SKM-1 treated with dmso at 0.1 percent for 144 hours (cell line): ENCODE results near the gene SYNGR3.
A peak's percentile ranks its signal among the peaks of the same experiment; 100 is the strongest.

ENCODE experiments used
- DNase-seq: peaks from one replicate; lab custom pipeline; 2025; ENCODE audit not compliant: unreplicated experiment; lab: John Stamatoyannopoulos, UW

The SYNGR3 gene

GRCh38 chr16:1991135-1991551 lies 1.4 kb downstream of the SYNGR3 start:
- no peak for DNase-seq

GRCh38 chr16:1991588-1991947 lies 1.8 kb downstream of the SYNGR3 start:
- no peak for DNase-seq

- peak; percentile 81 for DNase-seq
Measured at GRCh38 chr16:1991948-1992703, 2.4 kb downstream of the SYNGR3 start.

GRCh38 chr16:1992704-1993317 lies 3.0 kb downstream of the SYNGR3 start:
- DNase-seq: no peak

- DNase-seq: no peak
Measured at GRCh38 chr16:1993731-1994131, 4.0 kb downstream of the SYNGR3 start.

GRCh38 chr16:1997494-1998359 lies 8.0 kb downstream of the SYNGR3 start:
- no peak for DNase-seq

GRCh38 chr16:1998360-1998835 lies 8.6 kb downstream of the SYNGR3 start:
- DNase-seq: no peak

- no peak for DNase-seq
Measured at GRCh38 chr16:1998852-1999801, 9.4 kb downstream of the SYNGR3 start.

- DNase-seq: no peak
Measured at GRCh38 chr16:1999866-2000514, 10.2 kb downstream of the SYNGR3 start.

- no peak for DNase-seq
Measured at GRCh38 chr16:2001035-2001434, 11.3 kb downstream of the SYNGR3 start.

GRCh38 chr16:2001456-2002355 lies 11.9 kb downstream of the SYNGR3 start:
- DNase-seq: no peak

- DNase-seq: no peak
Measured at GRCh38 chr16:2002406-2003230, 12.8 kb downstream of the SYNGR3 start.

GRCh38 chr16:2003231-2003826 lies 13.6 kb downstream of the SYNGR3 start:
- DNase-seq: no peak

GRCh38 chr16:2003827-2004641 lies 14.3 kb downstream of the SYNGR3 start:
- DNase-seq: peak; percentile 83

GRCh38 chr16:2004795-2005517 lies 15.2 kb downstream of the SYNGR3 start:
- no peak for DNase-seq

GRCh38 chr16:2005646-2006045 lies 15.9 kb downstream of the SYNGR3 start:
- DNase-seq: no peak
